A673 (cell line): ENCODE measurements around the gene GON4L. TPM values are rescaled to one million over a fixed set of nuclear protein-coding genes. Genes with fewer than 3 reads are reported as not detected.

ENCODE experiments used
- BruUV-seq: library from RNA; stranded (reverse); fragments of 400-500 nt; replicated peaks from 2 replicates; lab custom pipeline; 2021; lab: Mats Ljungman, UMichigan
- CTCF ChIA-PET: fragments of 300-600 bp; sonication (Branson Sonifier 250); formaldehyde crosslinking; loops from one replicate; lab custom pipeline; 2022; ENCODE audit warnings: antibody characterized with exemption; lab: Charles Lee
- POLR2A ChIA-PET: fragments of 300-600 bp; sonication (Branson Sonifier 250); formaldehyde crosslinking; loops from one replicate; lab custom pipeline; 2022; ENCODE audit warnings: antibody characterized with exemption; ENCODE audit not compliant: low non-redundant PET; lab: Charles Lee
- DNase-seq: peaks from one replicate; pipeline ENCODE4 v3.0.0-alpha.2; 2015; ENCODE audit warnings: low spot score
- H3K27ac ChIP-seq: fragments of 200-600 bp; sonication (generic); 2 replicates; pipeline ENCODE4 v1.5.1; 2016; ENCODE audit warnings: mixed run types, low read depth, mild to moderate bottlenecking, mixed read lengths, antibody characterized with exemption, low read length; ENCODE audit not compliant: poor library complexity, severe bottlenecking
- H3K27me3 ChIP-seq: fragments of 200-600 bp; sonication (generic); replicated peaks from 2 replicates; pipeline ENCODE4 v1.6.1; 2017; ENCODE audit warnings: mixed run types, low read depth, mild to moderate bottlenecking, mixed read lengths, antibody characterized with exemption, low read length; ENCODE audit not compliant: insufficient read depth, poor library complexity
- H3K36me3 ChIP-seq: fragments of 200-600 bp; sonication (generic); 2 replicates; pipeline ENCODE4 v1.6.1; 2016; ENCODE audit warnings: mixed run types, mild to moderate bottlenecking, mixed read lengths, antibody characterized with exemption, low read length; ENCODE audit not compliant: insufficient read depth, poor library complexity, severe bottlenecking
- H3K4me1 ChIP-seq: fragments of 200-600 bp; sonication (generic); 2 replicates; pipeline ENCODE4 v1.6.1; 2017; ENCODE audit warnings: mixed run types, mild to moderate bottlenecking, mixed read lengths, antibody characterized with exemption, low read length; ENCODE audit not compliant: insufficient read depth, poor library complexity, severe bottlenecking
- H3K4me3 ChIP-seq: fragments of 200-600 bp; sonication (generic); 2 replicates; pipeline ENCODE4 v1.5.1; 2016; ENCODE audit warnings: low read depth, mixed run types, mild to moderate bottlenecking, mixed read lengths, low read length; ENCODE audit not compliant: poor library complexity, severe bottlenecking
- H3K9me3 ChIP-seq: fragments of 200-600 bp; sonication (generic); 2 replicates; pipeline ENCODE4 v1.6.1; 2016; ENCODE audit warnings: mixed run types, low read depth, mild to moderate bottlenecking, mixed read lengths, antibody characterized with exemption, low read length; ENCODE audit not compliant: poor library complexity, severe bottlenecking
- EZH2 ChIP-seq: fragments of 200-600 bp; sonication (generic); IDR thresholded peaks from 2 replicates; pipeline ENCODE4 v1.6.1; 2017; ENCODE audit warnings: borderline replicate concordance, low read depth, mild to moderate bottlenecking, mixed read lengths, antibody characterized with exemption, low read length; ENCODE audit not compliant: poor library complexity, severe bottlenecking
- intact Hi-C: fragments of 100-400 bp; cut with micrococcal nuclease; formaldehyde crosslinking; loops from one replicate; pipeline ENCODE4 v1.10.0; 2022; ENCODE audit not compliant: unreplicated experiment
- total RNA-seq: library from RNA; stranded (reverse); gene quantifications from 2 replicates; pipeline ENCODE4 v1.2.3, GENCODE V29; 2021
- TF ChIP-seq, protein P1 (sequence below): fragments of 300-800, 200-600 bp; sonication (generic); conservative IDR thresholded peaks from 2 replicates; pipeline ENCODE4 v1.5.1; 2017; ENCODE audit warnings: low read depth, mild to moderate bottlenecking, antibody characterized with exemption, low read length, moderate library complexity, mixed read lengths

The GON4L gene
- total RNA-seq, 1 experiment from 2014 or later = 55.7 TPM

DNA sequence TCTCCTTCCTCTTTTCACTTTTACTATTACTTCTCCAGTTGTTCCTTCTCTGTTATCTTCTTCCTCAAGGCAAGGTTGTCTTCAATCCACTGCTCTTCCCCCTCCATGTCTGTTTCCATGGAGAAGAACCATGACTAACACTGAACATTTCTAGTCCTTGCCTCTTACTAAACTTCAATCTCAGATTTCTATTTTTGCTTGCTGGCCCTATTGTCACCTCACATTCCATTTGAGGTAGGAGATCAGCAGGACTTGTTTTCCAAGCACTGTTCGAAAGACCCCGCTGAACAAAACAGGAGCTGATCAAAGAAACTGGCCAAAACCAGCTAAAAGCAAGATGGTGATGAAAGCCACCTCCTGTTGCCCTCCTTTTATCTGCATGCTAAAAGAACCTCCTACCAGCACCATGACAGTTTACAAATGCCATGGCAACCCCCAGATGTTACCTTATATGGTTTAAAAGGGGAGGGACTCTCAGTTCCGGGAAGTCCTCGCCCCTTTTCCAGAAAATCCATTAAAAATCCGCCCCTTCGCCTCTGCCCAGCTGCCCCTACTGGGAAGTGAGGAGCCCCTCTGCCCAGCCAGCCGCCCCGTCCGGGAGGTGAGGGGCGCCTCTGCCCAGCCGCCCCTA, 22.6 kb downstream of the GON4L start:
- peak; percentile 30 for DNase-seq
- H3K4me3 ChIP-seq = no peak overlapping the region
- TF ChIP-seq, protein P1, sequence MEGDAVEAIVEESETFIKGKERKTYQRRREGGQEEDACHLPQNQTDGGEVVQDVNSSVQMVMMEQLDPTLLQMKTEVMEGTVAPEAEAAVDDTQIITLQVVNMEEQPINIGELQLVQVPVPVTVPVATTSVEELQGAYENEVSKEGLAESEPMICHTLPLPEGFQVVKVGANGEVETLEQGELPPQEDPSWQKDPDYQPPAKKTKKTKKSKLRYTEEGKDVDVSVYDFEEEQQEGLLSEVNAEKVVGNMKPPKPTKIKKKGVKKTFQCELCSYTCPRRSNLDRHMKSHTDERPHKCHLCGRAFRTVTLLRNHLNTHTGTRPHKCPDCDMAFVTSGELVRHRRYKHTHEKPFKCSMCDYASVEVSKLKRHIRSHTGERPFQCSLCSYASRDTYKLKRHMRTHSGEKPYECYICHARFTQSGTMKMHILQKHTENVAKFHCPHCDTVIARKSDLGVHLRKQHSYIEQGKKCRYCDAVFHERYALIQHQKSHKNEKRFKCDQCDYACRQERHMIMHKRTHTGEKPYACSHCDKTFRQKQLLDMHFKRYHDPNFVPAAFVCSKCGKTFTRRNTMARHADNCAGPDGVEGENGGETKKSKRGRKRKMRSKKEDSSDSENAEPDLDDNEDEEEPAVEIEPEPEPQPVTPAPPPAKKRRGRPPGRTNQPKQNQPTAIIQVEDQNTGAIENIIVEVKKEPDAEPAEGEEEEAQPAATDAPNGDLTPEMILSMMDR = no peak
- intact Hi-C loops = no loop called here
- H3K4me1 ChIP-seq = no peaks in the 10 kb centered on the region
- no TSS peak for BruUV-seq
- H3K27me3 ChIP-seq = no peaks in the 10 kb centered on the region
- ChIA-PET POLR2A (no interaction called here), CTCF (interaction anchor here (0.6 kb wide), 1 partner anchor 183 kb away, joined by 4 read pairs; no protein-coding TSS in a partner anchor)
- H3K36me3 ChIP-seq = no peaks in the 10 kb centered on the region
- no peak overlapping the region for H3K27ac ChIP-seq
- no peaks in the 10 kb centered on the region for H3K9me3 ChIP-seq

DNA sequence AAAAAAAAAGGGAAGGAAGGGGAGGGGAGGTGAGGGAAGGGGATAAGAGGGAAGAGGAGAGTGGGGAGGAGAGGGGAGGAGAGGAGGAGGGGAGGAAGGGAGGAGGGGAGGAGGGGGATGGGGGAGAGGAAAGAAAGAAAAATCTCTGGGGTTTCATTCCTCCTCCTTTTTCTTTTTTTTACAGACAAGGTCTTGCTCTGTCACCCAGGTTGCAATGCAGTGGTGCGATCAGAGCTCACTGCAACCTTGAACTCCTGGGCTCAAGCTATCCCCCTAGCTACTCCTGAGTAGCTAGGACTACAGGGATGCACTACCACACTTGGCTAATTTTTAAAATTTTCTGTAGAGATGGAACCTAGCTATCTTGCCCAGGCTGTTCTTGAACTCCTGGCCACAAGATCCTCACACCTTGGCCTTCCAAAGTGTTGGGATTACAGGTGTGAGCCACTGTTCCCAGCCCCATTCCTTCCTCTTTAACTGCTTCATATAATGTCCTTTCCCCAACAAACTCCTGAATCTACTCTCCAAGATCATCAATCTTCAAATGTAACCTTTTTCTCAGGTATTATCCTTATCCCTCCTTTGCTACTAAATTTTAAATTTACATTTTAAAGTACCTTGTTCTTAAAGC, 23.2 kb downstream of the GON4L start:
- BruUV-seq = no TSS peak
- no peaks in the 10 kb centered on the region for H3K4me1 ChIP-seq
- no peak for DNase-seq
- no peaks in the 10 kb centered on the region for H3K36me3 ChIP-seq
- TF ChIP-seq, protein P1 = no peak
- no peak for TF ChIP-seq EZH2
- ChIA-PET CTCF (interaction anchor here (0.6 kb wide), 1 partner anchor 182 kb away, joined by 4 read pairs; no protein-coding TSS in a partner anchor), POLR2A (no interaction called here)
- H3K27ac ChIP-seq = no peak overlapping the region
- H3K4me3 ChIP-seq = no peak overlapping the region
- no peaks in the 10 kb centered on the region for H3K27me3 ChIP-seq
- intact Hi-C loops = no loop called here
- no peaks in the 10 kb centered on the region for H3K9me3 ChIP-seq

DNA sequence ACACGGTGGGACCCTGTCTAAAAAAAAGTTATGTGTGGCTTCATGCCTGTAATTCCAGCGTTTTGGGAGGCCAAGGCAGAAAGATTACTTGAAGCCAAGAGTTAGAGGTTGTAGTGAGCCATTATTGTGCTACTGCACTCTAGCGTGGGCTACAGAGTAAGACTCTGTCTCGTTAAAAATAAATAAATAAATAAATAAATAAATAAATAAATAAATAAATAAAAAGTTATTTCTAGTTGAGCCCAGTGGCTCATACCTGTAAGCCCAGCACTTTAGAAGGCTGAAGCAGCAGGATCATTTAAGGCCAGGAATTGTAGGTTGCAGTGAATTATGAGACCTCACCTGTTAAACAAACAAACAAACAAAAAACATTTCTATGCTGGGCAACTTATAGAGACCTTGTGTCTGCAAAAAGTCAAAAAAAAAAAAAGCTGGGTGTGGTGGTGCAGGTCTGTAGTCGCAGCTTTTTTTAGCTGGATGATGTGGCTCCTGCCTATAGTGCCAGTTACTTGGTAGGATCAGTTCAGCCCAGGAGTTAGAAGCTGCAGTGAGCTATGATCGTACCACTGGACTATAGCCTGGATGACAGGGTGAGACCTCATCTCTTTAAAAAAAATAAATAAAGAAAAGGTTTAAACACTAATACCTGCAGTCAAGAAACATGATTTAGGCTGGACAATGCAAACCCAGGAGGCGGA, 25.6 kb downstream of the GON4L start:
- Histone ChIP-seq H3K9me3 (no peaks in the 10 kb centered on the region), H3K4me1 (no peaks in the 10 kb centered on the region), H3K27ac (no peak overlapping the region), H3K4me3 (no peak overlapping the region), H3K27me3 (no peaks in the 10 kb centered on the region), H3K36me3 (no peaks in the 10 kb centered on the region)
- no peak for DNase-seq
- ChIA-PET CTCF (no interaction called here), POLR2A (no interaction called here)
- intact Hi-C loops = no loop called here
- no peak for TF ChIP-seq EZH2
- TF ChIP-seq, protein P1 = no peak
- no TSS peak for BruUV-seq
